Dermis blood vessel endothelial cell (primary cell): Measurements from ENCODE around the gene CTNND1. TPM values are rescaled to one million over a fixed set of nuclear protein-coding genes. Genes with fewer than 3 reads are reported as not detected.
"Not testable (repeated sequence)": the region's sequence is repeated elsewhere in the genome, so short reads cannot be mapped to it uniquely, and the experiment has no call there.

ENCODE experiments used
- DNase-seq: peaks from one replicate; pipeline ENCODE4 v3.0.0; 2010
- total RNA-seq: library from RNA; depleted of rRNA; stranded (reverse); fragments of >200 nt; gene quantifications from 2 replicates; pipeline ENCODE4 v1.2.3, GENCODE V29; 2014

Gene CTNND1
- 298 and 352 TPM in 2 replicates for total RNA-seq

- DNase-seq = peak; percentile 98
Observed at GRCh38 chr11:57761301-57762234, at the start of gene CTNND1. Gene CTNND1 (plus strand): TSS chr11:57761802. CDS start chr11:57791479, 29,677 bp downstream.

- peak; percentile 98 for DNase-seq
Observed at GRCh38 chr11:57712256-57713150, 49.1 kb upstream of the CTNND1 start, which contains the start of gene TMX2. Gene TMX2 (plus strand): TSS chr11:57712593. CDS start chr11:57712619, 26 bp downstream.

- no peak for DNase-seq
Observed at GRCh38 chr11:57713835-57714234, 47.8 kb upstream of the CTNND1 start.

- DNase-seq = not testable (repeated sequence)
Observed at GRCh38 chr11:57716726-57717125, 44.9 kb upstream of the CTNND1 start.

- no peak for DNase-seq
Observed at GRCh38 chr11:57727185-57727584, 34.4 kb upstream of the CTNND1 start.

GRCh38 chr11:57728829-57729228, 32.8 kb upstream of the CTNND1 start:
- DNase-seq = no peak

- DNase-seq = no peak
Observed at GRCh38 chr11:57729479-57729878, 32.1 kb upstream of the CTNND1 start.

- DNase-seq = no peak
Observed at GRCh38 chr11:57732661-57733060, 28.9 kb upstream of the CTNND1 start.

GRCh38 chr11:57735619-57736298, 25.8 kb upstream of the CTNND1 start:
- DNase-seq = no peak

GRCh38 chr11:57741132-57742086, 20.2 kb upstream of the CTNND1 start, which contains the start of gene SELENOH:
Gene SELENOH (plus strand): TSS chr11:57741491. CDS start chr11:57741596, 105 bp downstream.
- DNase-seq = peak; percentile 99

GRCh38 chr11:57742087-57742452, 19.5 kb upstream of the CTNND1 start:
- no peak for DNase-seq

- DNase-seq = no peak
Observed at GRCh38 chr11:57744357-57744756, 17.2 kb upstream of the CTNND1 start.

- DNase-seq = no peak
Observed at GRCh38 chr11:57745206-57745605, 16.4 kb upstream of the CTNND1 start.

GRCh38 chr11:57746920-57747319, 14.7 kb upstream of the CTNND1 start:
- DNase-seq = no peak

GRCh38 chr11:57751176-57751575, 10.4 kb upstream of the CTNND1 start:
- DNase-seq = no peak

- peak; percentile 83 for DNase-seq
Observed at GRCh38 chr11:57751676-57752253, 9.8 kb upstream of the CTNND1 start, which contains the start of gene BTBD18. Gene BTBD18 (minus strand): TSS chr11:57751819. CDS start chr11:57751188, 631 bp downstream.

GRCh38 chr11:57752954-57753353, 8.6 kb upstream of the CTNND1 start:
- DNase-seq = no peak

- DNase-seq = no peak
Observed at GRCh38 chr11:57758174-57758573, 3.4 kb upstream of the CTNND1 start.

- peak; percentile 34 for DNase-seq
Observed at GRCh38 chr11:57762235-57762861, 746 bp downstream of the CTNND1 start.

GRCh38 chr11:57763568-57763967, 2.0 kb downstream of the CTNND1 start:
- peak; percentile 75 for DNase-seq
